Left ventricle myocardium inferior (tissue), 1 donor: ENCODE results near the gene CEACAM21. TPM values are rescaled to one million over a fixed set of nuclear protein-coding genes. Genes with fewer than 3 reads are reported as not detected.

Experiments used
- DNase-seq: peaks from one replicate; pipeline ENCODE4 v3.0.0-alpha.2; 2020
- H3K27ac ChIP-seq: fragments of 200-600 bp; replicated peaks from 2 replicates; pipeline ENCODE4 v1.8.0; 2021
- H3K27me3 ChIP-seq: fragments of 200-600 bp; 2 replicates; pipeline ENCODE4 v1.8.0; 2021; ENCODE audit warnings: low read depth
- H3K36me3 ChIP-seq: fragments of 200-600 bp; 2 replicates; pipeline ENCODE4 v1.8.0; 2021
- H3K4me1 ChIP-seq: fragments of 200-600 bp; 2 replicates; pipeline ENCODE4 v1.8.0; 2021
- H3K4me3 ChIP-seq: fragments of 200-600 bp; 2 replicates; pipeline ENCODE4 v1.8.0; 2021; ENCODE audit warnings: mild to moderate bottlenecking, moderate library complexity
- H3K9me3 ChIP-seq: fragments of 200-600 bp; replicated peaks from 2 replicates; pipeline ENCODE4 v1.8.0; 2021
- intact Hi-C: fragments of 100-400 bp; cut with micrococcal nuclease; formaldehyde crosslinking; loops from one replicate; pipeline ENCODE4 v1.11.0; 2022
- total RNA-seq: library from RNA; stranded (reverse); fragmentation: NEBNext Ultra II Directional; extraction: Animal tissue kit (Norgen Biotek cat#: 25700); gene quantifications from one replicate; pipeline ENCODE4 v1.2.1, GENCODE V29; 2021
- TF ChIP-seq, protein P1 (sequence below): fragments of 200-600 bp; IDR thresholded peaks from 2 replicates; pipeline ENCODE4 v1.8.0; 2021; ENCODE audit warnings: antibody characterized with exemption, mild to moderate bottlenecking, borderline replicate concordance
- donor health status: DM: no; HTN: yes; CAD: no; lungs with severe emphysema.

CEACAM21 gene
- total RNA-seq, 1 donor from 2014 or later, result 0.60 TPM

- intact Hi-C loops, result loop anchor here (10.0 kb wide), 1 partner anchor 111 kb away; no protein-coding TSS in a partner anchor
- Histone ChIP-seq H3K4me3 (no peak overlapping the region), H3K9me3 (peaks cover 6% of the 10 kb centered on the region), H3K36me3 (no peaks in the 10 kb centered on the region), H3K27ac (no peak overlapping the region), H3K4me1 (peaks cover 20% of the 10 kb centered on the region), H3K27me3 (peaks cover 97% of the 10 kb centered on the region)
- DNase-seq, result no peak
- TF ChIP-seq, protein P1, sequence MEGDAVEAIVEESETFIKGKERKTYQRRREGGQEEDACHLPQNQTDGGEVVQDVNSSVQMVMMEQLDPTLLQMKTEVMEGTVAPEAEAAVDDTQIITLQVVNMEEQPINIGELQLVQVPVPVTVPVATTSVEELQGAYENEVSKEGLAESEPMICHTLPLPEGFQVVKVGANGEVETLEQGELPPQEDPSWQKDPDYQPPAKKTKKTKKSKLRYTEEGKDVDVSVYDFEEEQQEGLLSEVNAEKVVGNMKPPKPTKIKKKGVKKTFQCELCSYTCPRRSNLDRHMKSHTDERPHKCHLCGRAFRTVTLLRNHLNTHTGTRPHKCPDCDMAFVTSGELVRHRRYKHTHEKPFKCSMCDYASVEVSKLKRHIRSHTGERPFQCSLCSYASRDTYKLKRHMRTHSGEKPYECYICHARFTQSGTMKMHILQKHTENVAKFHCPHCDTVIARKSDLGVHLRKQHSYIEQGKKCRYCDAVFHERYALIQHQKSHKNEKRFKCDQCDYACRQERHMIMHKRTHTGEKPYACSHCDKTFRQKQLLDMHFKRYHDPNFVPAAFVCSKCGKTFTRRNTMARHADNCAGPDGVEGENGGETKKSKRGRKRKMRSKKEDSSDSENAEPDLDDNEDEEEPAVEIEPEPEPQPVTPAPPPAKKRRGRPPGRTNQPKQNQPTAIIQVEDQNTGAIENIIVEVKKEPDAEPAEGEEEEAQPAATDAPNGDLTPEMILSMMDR, result no peak
Observed at GRCh38 chr19:41565379-41565720, 10.6 kb upstream of the CEACAM21 start.

- TF ChIP-seq, protein P1, result no peak
- Histone ChIP-seq H3K4me3 (no peak overlapping the region), H3K27ac (no peak overlapping the region), H3K36me3 (no peaks in the 10 kb centered on the region), H3K27me3 (peaks cover 98% of the 10 kb centered on the region), H3K9me3 (peaks cover 6% of the 10 kb centered on the region), H3K4me1 (peaks cover 20% of the 10 kb centered on the region)
- intact Hi-C loops, result loop anchor here (10.0 kb wide), 1 partner anchor 111 kb away; no protein-coding TSS in a partner anchor
- DNase-seq, result no peak
Observed at GRCh38 chr19:41566001-41566400, 10.0 kb upstream of the CEACAM21 start.

DNA sequence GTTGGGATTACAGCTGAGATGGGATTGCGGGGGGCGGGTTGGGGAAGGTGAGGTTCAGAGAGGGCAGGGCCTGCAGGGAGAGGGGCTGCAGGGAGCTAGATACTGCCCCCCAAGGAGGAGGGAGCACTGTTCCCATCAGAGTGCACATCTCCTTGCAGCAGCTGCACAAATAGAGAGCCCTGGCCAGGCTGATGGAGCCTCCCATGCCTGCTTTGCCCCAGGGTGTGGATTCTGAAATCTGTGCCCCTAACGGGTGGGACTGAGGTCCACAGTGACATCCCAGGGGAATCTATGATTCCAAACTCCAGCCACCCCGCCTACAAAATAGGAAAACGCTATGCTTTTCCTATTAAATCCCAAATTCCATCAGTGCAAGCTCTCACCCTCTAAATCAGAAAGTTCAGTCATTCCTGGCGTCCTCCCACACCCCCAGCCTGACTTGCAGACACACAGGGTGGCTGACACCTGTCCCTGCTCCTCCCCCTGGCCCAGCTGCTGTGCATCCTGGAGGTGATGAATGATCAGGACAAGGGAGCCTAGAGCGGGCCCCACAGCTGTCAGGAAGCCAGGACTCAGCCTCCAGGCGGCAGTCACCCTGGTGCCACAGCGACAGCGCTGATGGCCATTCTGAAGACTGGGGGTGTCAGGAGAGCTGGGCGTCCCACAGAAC is 6.3 kb upstream of the CEACAM21 start:
- peaks cover 6% of the 10 kb centered on the region for H3K9me3 ChIP-seq
- H3K27me3 ChIP-seq, result peaks cover 96% of the 10 kb centered on the region
- peaks cover 5% of the 10 kb centered on the region for H3K4me1 ChIP-seq
- H3K27ac ChIP-seq, result no peak overlapping the region
- H3K36me3 ChIP-seq, result no peaks in the 10 kb centered on the region
- H3K4me3 ChIP-seq, result no peak overlapping the region
- intact Hi-C loops, result loop anchor here (10.0 kb wide), 1 partner anchor 115 kb away; no protein-coding TSS in a partner anchor
- TF ChIP-seq, protein P1, result no peak
- no peak for DNase-seq

DNA sequence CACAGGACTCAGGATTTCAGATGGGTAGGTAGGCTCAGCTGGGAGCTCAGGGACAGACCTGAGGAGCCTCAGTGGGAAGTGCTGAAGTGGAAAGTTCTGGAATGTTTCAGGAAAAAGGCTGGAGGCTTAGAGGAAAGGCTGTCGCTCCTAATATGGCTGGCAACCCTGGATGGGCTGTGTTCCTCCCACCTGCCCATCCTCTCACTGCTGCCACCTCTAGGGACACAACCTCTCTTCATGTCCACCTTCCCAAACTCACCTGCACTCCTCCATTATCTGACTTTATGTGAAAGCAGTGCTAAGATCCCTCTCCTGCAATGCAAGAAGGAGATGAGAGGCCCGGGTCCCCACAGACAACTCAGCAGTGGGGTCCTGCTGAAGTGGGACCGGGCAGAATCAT is 5.8 kb upstream of the CEACAM21 start:
- no peak for DNase-seq
- H3K9me3 ChIP-seq, result peaks cover 6% of the 10 kb centered on the region
- H3K4me1 ChIP-seq, result peaks cover under 1% of the 10 kb centered on the region
- no peak overlapping the region for H3K4me3 ChIP-seq
- TF ChIP-seq, protein P1, result no peak
- no peaks in the 10 kb centered on the region for H3K36me3 ChIP-seq
- intact Hi-C loops, result no loop called here
- peaks cover 90% of the 10 kb centered on the region for H3K27me3 ChIP-seq
- H3K27ac ChIP-seq, result no peak overlapping the region

DNA sequence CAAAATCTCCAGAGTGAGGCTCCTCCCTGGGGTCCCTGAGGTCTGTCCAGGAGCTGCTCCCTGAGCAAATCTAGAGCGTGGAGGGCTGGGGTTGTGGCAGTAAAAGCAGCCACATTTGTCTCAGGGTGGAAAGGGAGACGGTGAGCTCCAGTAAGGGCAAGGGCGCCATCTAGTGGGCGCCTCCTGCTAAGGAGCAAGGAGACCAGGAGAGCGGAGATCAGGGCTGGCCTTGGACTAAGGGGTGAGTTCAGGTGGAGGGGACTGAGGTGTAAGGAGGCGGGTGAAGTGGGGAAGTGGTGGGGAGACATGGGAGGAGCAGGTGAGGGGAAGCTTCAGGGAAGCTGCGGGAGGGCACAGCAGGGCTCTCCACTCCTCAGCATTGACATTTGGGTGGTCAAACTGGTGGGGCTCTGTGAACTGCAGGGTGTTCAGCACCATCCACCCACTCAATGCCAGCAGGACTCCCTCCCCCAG is 5.3 kb upstream of the CEACAM21 start:
- peak; percentile 75 for DNase-seq
- peaks cover 6% of the 10 kb centered on the region for H3K9me3 ChIP-seq
- H3K27ac ChIP-seq, result no peak overlapping the region
- H3K4me3 ChIP-seq, result no peak overlapping the region
- no peaks in the 10 kb centered on the region for H3K36me3 ChIP-seq
- peaks cover 5% of the 10 kb centered on the region for H3K4me1 ChIP-seq
- intact Hi-C loops, result no loop called here
- H3K27me3 ChIP-seq, result peaks cover 87% of the 10 kb centered on the region
- TF ChIP-seq, protein P1, result peak; percentile 93
